SH-SY5Y (cell line): ENCODE data around the gene TRMT5.

Experiments used
- GATA2 ChIP-seq: IDR thresholded peaks from 2 replicates; pipeline ENCODE4 v1.6.1; 2011; ENCODE audit warnings: mild to moderate bottlenecking, low read depth, low read length
- GATA3 ChIP-seq: IDR thresholded peaks from 2 replicates; pipeline ENCODE4 v1.6.1; 2011; ENCODE audit warnings: low read depth, mild to moderate bottlenecking, low read length, moderate library complexity

DNA sequence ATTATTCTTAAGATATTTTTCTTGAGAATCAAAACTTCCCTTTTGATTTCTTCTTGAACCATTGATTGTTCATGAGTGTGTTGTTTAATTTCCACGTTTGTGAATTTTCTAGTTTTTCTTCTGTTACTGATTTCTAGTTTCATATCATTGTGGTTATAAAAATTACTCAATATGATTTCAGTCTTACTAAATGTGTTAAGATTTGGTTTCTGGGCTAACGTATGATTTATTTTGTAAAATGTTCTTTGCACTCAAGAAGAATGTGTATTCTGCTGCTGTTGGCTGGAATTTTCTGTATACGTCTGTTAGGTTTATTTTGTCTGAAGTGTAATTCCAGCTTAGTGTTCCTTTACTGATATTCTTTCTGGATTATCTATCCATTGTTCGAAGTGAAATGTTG is 24.7 kb downstream of the TRMT5 start:
- TF ChIP-seq GATA2 (no peak), GATA3 (no peak)
